Smooth muscle cell (in vitro differentiated cells): ENCODE measurements around the gene SLFN14. TPM values are rescaled to one million over a fixed set of nuclear protein-coding genes. Genes with fewer than 3 reads are reported as not detected.
A peak's percentile ranks its signal among the peaks of the same experiment; 100 is the strongest.
"Not testable (repeated sequence)": the region's sequence is repeated elsewhere in the genome, so short reads cannot be mapped to it uniquely, and the experiment has no call there.

Experiments used
- DNase-seq: peaks from one replicate; lab custom pipeline; 2025; ENCODE audit not compliant: unreplicated experiment; lab: John Stamatoyannopoulos, UW
- H2AFZ ChIP-seq: fragments of 200-600 bp; sonication (generic); 2 replicates; pipeline ENCODE4 v1.6.0; 2016; ENCODE audit warnings: antibody characterized with exemption, low read depth, mild to moderate bottlenecking
- H3F3A ChIP-seq: fragments of 200-600 bp; sonication (generic); 2 replicates; pipeline ENCODE4 v1.6.0; 2017; ENCODE audit warnings: antibody characterized with exemption, low read depth
- H3K27ac ChIP-seq: fragments of 200-600 bp; sonication (generic); 2 replicates; pipeline ENCODE4 v1.5.1; 2016; ENCODE audit warnings: low read depth, mild to moderate bottlenecking
- H3K27me3 ChIP-seq: fragments of 200-600 bp; sonication (generic); 2 replicates; pipeline ENCODE4 v1.6.1; 2016; ENCODE audit warnings: low read depth, mild to moderate bottlenecking
- H3K36me3 ChIP-seq: fragments of 200-600 bp; sonication (generic); 2 replicates; pipeline ENCODE4 v1.5.1; 2016; ENCODE audit warnings: low read depth
- H3K4me1 ChIP-seq: fragments of 200-600 bp; sonication (generic); 2 replicates; pipeline ENCODE4 v1.5.1; 2016; ENCODE audit warnings: low read depth
- H3K4me2 ChIP-seq: fragments of 200-600 bp; sonication (generic); 2 replicates; pipeline ENCODE4 v1.6.0; 2016; ENCODE audit warnings: mild to moderate bottlenecking
- H3K4me3 ChIP-seq: fragments of 200-600 bp; sonication (generic); 2 replicates; pipeline ENCODE4 v1.5.1; 2016; ENCODE audit warnings: mild to moderate bottlenecking
- H3K79me2 ChIP-seq: fragments of 200-600 bp; sonication (generic); 2 replicates; pipeline ENCODE4 v1.6.0; 2016; ENCODE audit warnings: low read depth, mild to moderate bottlenecking
- H3K9ac ChIP-seq: fragments of 200-600 bp; sonication (generic); 2 replicates; pipeline ENCODE4 v1.6.0; 2016; ENCODE audit warnings: low read depth
- H3K9me3 ChIP-seq: fragments of 200-600 bp; sonication (generic); replicated peaks from 2 replicates; pipeline ENCODE4 v1.5.1; 2016; ENCODE audit warnings: low read depth
- H4K20me1 ChIP-seq: fragments of 200-600 bp; sonication (generic); 2 replicates; pipeline ENCODE4 v1.6.0; 2016; ENCODE audit warnings: low read depth
- CTCF ChIP-seq: fragments of 200-600 bp; sonication (generic); IDR thresholded peaks from 2 replicates; pipeline ENCODE4 v1.5.1; 2017; ENCODE audit warnings: borderline replicate concordance, mild to moderate bottlenecking, antibody characterized with exemption; ENCODE audit not compliant: insufficient read depth, poor library complexity, severe bottlenecking
- WGBS: methylation state at CpG from one replicate; pipeline ENCODE4 v1.1.7; 2016; ENCODE audit warnings: low lambda C conversion rate; 5-methylcytosine and 5-hydroxymethylcytosine counted together
- polyA plus RNA-seq: library from polyadenylated mRNA; unstranded; fragments of >200 nt; fragmentation: Nextera tagmentation; extraction: Ambion mirVana; gene quantifications from 2 replicates; pipeline ENCODE4 v1.2.1, GENCODE V29; 2016
- total RNA-seq: library from RNA; depleted of rRNA; stranded (reverse); fragments of >200 nt; gene quantifications from 2 replicates; pipeline ENCODE4 v1.2.3, GENCODE V29; 2014

SLFN14 gene
- total and polyA plus RNA-seq, 2 experiments from 2014 or later: not detected

DNA sequence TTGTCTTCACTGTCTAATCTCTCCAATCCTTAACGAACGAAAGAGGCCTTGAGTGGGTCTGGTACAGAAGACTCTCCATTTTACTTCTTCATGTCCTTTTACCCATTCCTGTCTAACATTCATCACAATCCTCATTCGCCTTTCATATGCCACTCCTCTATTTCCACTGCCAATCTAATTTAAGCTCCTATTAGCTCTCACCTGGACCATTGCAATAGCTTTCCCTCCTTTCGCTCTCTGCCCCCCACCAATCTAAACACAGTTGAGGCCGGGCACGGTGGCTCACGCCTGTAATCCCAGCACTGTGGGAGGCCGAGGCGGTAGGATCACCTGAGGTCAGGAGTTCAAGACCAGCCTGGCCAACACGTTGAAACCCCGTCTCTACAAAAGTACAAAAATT is 6.3 kb upstream of the SLFN14 start:
- H3K4me1 ChIP-seq: peaks cover 14% of the 10 kb centered on the region
- H3K27me3 ChIP-seq: peaks cover 24% of the 10 kb centered on the region
- no peak overlapping the region for H3K9ac ChIP-seq
- no peak for DNase-seq
- H3F3A ChIP-seq: no peaks in the 10 kb centered on the region
- H3K9me3 ChIP-seq: no peaks in the 10 kb centered on the region
- no peak overlapping the region for H3K27ac ChIP-seq
- 83% methylated on average over 11 of the region's 11 CpGs for WGBS
- H4K20me1 ChIP-seq: no peaks in the 10 kb centered on the region
- no peaks in the 10 kb centered on the region for H3K36me3 ChIP-seq
- H3K4me3 ChIP-seq: peak overlapping the region; percentile 80
- peak overlapping the region; percentile 85 for H3K4me2 ChIP-seq
- H3K79me2 ChIP-seq: peaks cover 37% of the 10 kb centered on the region
- no peak overlapping the region for H2AFZ ChIP-seq
- no peak for TF ChIP-seq CTCF

- WGBS: 91% methylated on average over 16 of the region's 16 CpGs
- H3K4me2 ChIP-seq, H3K9me3 ChIP-seq, H4K20me1 ChIP-seq, H3K9ac ChIP-seq, H3K36me3 ChIP-seq, DNase-seq, H3K27ac ChIP-seq, H3K4me1 ChIP-seq, H3K4me3 ChIP-seq, H3F3A ChIP-seq, H2AFZ ChIP-seq, H3K79me2 ChIP-seq: not testable (repeated sequence)
- peaks cover 33% of the 10 kb centered on the region for H3K27me3 ChIP-seq
Observed at GRCh38 chr17:35563181-35563580, 2.6 kb upstream of the SLFN14 start.

- Histone ChIP-seq H3K27me3 (peaks cover 27% of the 10 kb centered on the region), H2AFZ (no peak overlapping the region), H3K36me3 (no peaks in the 10 kb centered on the region), H4K20me1 (no peaks in the 10 kb centered on the region), H3K27ac (no peak overlapping the region), H3K4me2 (no peak overlapping the region), H3F3A (no peaks in the 10 kb centered on the region), H3K9ac (no peak overlapping the region), H3K79me2 (no peaks in the 10 kb centered on the region), H3K4me1 (no peaks in the 10 kb centered on the region), H3K4me3 (no peak overlapping the region), H3K9me3 (no peaks in the 10 kb centered on the region)
- TF ChIP-seq CTCF: no peak
- 93% methylated on average over 2 of the region's 2 CpGs for WGBS
- no peak for DNase-seq
Observed at GRCh38 chr17:35559495-35560210, 966 bp downstream of the SLFN14 start.

GRCh38 chr17:35557353-35557752 is 3.3 kb downstream of the SLFN14 start:
- Histone ChIP-seq H3K4me2 (no peak overlapping the region), H3K4me3 (no peak overlapping the region), H3F3A (no peaks in the 10 kb centered on the region), H3K9me3 (no peaks in the 10 kb centered on the region), H3K27me3 (peaks cover 30% of the 10 kb centered on the region), H3K79me2 (no peaks in the 10 kb centered on the region), H3K9ac (no peak overlapping the region), H3K36me3 (no peaks in the 10 kb centered on the region), H3K27ac (no peak overlapping the region), H2AFZ (no peak overlapping the region), H4K20me1 (no peaks in the 10 kb centered on the region), H3K4me1 (no peaks in the 10 kb centered on the region)
- TF ChIP-seq CTCF: no peak
- no peak for DNase-seq
- 85% methylated on average over 3 of the region's 3 CpGs for WGBS
